Measurements from ENCODE around the gene GPR33. TPM values are rescaled to one million over a fixed set of nuclear protein-coding genes. Genes with fewer than 3 reads are reported as not detected.
A peak's percentile ranks its signal among the peaks of the same experiment; 100 is the strongest.

The GPR33 gene
- total RNA-seq, 1 experiment from 2014 or later, result not detected

DNA sequence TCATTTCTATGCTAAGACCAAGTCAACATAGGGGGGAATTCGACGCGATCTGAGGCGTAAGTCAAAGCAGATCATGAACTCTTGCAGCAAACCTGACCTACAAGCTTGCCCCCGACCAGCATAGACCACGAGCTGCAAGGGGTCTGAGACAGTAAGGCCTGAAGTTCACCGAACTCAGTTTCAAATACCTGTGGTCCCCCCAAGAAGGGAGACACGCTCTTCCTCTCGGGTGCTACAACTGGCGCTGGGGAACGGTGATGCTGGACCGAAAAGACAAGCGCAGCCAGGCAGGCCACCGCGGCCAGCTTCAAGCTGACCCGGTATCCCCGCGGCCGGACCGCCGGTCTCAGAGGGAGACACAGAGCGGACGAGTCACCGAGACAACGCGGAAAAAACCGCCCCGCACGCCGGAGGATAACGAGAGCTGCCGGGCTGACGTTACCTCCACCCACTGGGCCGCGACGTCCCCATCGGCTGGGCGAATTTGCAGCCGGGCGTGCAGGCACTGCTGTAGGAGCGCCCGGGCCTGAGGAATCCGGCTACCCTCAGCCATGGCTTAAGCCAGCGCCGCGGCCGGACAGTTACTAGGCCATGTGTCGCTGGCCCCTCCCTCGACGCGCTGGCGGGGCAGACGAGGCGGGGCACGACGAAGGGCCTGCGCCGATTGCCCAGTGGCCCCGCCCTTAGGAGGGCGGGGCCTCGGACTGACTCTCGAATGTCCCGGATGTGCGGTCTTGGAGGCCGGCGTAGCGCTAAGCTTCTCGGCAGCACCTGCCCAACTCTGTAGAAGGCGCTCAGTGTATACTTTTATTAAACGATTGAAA is 30.8 kb downstream of the GPR33 start, which contains the start of gene DTD2:
DTD2 (minus strand) TSS at position 666 of the 824 bp plus-strand sequence; CDS start at position 553, 113 bp downstream.
- Mint-ChIP-seq H3K27ac (ENCODE audit: unreplicated experiment) (peak within 1 kb of the TSS; percentile 97), H3K27me3 (ENCODE audit: insufficient read depth, unreplicated experiment) (no peaks in the 10 kb centered on the region), H3K9me3 (ENCODE audit: unreplicated experiment) (no peaks in the 10 kb centered on the region), H3K4me3 (ENCODE audit: unreplicated experiment) (peak within 1 kb of the TSS; percentile 92), H3K4me1 (ENCODE audit: low read depth, unreplicated experiment) (peaks cover 25% of the 10 kb centered on the region), H3K36me3 (ENCODE audit: insufficient read depth, unreplicated experiment) (peaks cover 7% of the 10 kb centered on the region)
- Histone ChIP-seq H3K4me1 (peaks cover 13% of the 10 kb centered on the region), H3K36me3 (ENCODE audit: control insufficient read depth, insufficient read depth, low read length) (no peaks in the 10 kb centered on the region; the same call in 1 of the 2 replicates), H3K9me3 (no peaks in the 10 kb centered on the region), H3K4me3 (ENCODE audit: low read depth, low read length) (peak within 1 kb of the TSS; percentile 60), H3K27me3 (replicated peaks; ENCODE audit: control insufficient read depth, insufficient read depth, low read length) (no peaks in the 10 kb centered on the region)
- POLR2A ChIA-PET, result interaction anchor here (0.5 to 1.5 kb wide), 8 partner anchors 37 to 620 kb away, joined by 3 to 15 read pairs (median 4); partner anchors contain the start of genes ARHGAP5, COCH, HEATR5A and NUBPL
- intact Hi-C loops (cut with micrococcal nuclease; ENCODE audit: unreplicated experiment), result loop anchor here (1.0 to 10.0 kb wide), 3 partner anchors 37 to 1015 kb away; partner anchors contain the start of gene HEATR5A
- DNase-seq, result peak; percentile 94 to 95
- BruUV-seq (replicated peaks), result TSS peak; percentile 79
- TF ChIP-seq, protein P1, sequence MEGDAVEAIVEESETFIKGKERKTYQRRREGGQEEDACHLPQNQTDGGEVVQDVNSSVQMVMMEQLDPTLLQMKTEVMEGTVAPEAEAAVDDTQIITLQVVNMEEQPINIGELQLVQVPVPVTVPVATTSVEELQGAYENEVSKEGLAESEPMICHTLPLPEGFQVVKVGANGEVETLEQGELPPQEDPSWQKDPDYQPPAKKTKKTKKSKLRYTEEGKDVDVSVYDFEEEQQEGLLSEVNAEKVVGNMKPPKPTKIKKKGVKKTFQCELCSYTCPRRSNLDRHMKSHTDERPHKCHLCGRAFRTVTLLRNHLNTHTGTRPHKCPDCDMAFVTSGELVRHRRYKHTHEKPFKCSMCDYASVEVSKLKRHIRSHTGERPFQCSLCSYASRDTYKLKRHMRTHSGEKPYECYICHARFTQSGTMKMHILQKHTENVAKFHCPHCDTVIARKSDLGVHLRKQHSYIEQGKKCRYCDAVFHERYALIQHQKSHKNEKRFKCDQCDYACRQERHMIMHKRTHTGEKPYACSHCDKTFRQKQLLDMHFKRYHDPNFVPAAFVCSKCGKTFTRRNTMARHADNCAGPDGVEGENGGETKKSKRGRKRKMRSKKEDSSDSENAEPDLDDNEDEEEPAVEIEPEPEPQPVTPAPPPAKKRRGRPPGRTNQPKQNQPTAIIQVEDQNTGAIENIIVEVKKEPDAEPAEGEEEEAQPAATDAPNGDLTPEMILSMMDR (IDR thresholded peaks at IDR 0.05; ENCODE audit: insufficient read depth in 1 of 2, low read depth in 1 of 2, low read length in 1 of 2, severe bottlenecking in 1 of 2, unreplicated experiment in 1 of 2), result no peak
- CTCF ChIA-PET, result interaction anchor here (0.6 to 1.1 kb wide), 2 partner anchors 80 to 495 kb away, joined by 3 read pairs; no protein-coding TSS in a partner anchor

DNA sequence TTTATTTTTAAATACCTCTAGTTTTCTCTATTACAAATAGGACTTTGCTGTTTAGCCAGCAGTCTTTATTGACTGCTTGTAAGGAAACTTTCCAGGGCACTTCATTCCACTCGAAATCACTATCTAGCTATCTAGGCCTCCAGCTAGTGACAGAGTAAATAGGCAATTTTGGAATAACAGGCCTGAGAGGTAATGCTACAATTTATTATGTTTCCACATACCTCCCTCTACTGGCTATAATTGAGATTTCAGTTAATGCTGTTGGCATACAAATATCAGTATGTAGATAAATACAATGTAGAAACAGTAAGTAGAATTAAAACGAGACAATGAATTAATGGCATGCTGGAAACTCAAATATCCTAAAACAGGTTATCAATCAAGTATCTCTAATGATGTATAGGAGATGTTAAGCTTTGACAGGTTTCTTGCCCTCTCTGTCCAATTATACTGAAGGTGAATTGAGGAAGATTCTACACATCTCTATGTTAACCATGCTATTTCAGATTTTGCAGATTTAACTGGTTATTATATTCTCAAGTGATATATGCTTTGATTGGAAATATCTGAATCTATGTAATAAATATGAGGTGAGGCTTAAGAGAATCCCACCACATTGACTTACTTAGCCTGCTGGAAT is 37.7 kb downstream of the GPR33 start:
- H3K9me3 ChIP-seq, result no peaks in the 10 kb centered on the region
- BruUV-seq (replicated peaks), result no TSS peak
- H3K36me3 ChIP-seq (ENCODE audit: control insufficient read depth, insufficient read depth, low read length), result no peaks in the 10 kb centered on the region; the same call in 1 of the 2 replicates
- Mint-ChIP-seq H3K27me3 (ENCODE audit: insufficient read depth, unreplicated experiment) (no peaks in the 10 kb centered on the region), H3K36me3 (ENCODE audit: insufficient read depth, unreplicated experiment) (peaks cover 5% of the 10 kb centered on the region), H3K4me3 (ENCODE audit: unreplicated experiment) (no peak overlapping the region), H3K27ac (ENCODE audit: unreplicated experiment) (no peak overlapping the region), H3K9me3 (ENCODE audit: unreplicated experiment) (no peaks in the 10 kb centered on the region), H3K4me1 (ENCODE audit: low read depth, unreplicated experiment) (no peaks in the 10 kb centered on the region)
- no peaks in the 10 kb centered on the region for H3K27me3 ChIP-seq (replicated peaks; ENCODE audit: control insufficient read depth, insufficient read depth, low read length)
- TF ChIP-seq, protein P1 (IDR thresholded peaks at IDR 0.05; ENCODE audit: insufficient read depth in 1 of 2, low read depth in 1 of 2, low read length in 1 of 2, severe bottlenecking in 1 of 2, unreplicated experiment in 1 of 2), result peak; percentile 39 to 47
- CTCF ChIA-PET, result interaction anchor here (1.7 kb wide), 1 partner anchor 30 kb away, joined by 8 read pairs; the partner anchor contains the start of gene HEATR5A
- no peak overlapping the region for H3K4me3 ChIP-seq (ENCODE audit: low read depth, low read length)
- no peaks in the 10 kb centered on the region for H3K4me1 ChIP-seq
- DNase-seq, result peak in 1 of 2 experiments; percentile 44
- POLR2A ChIA-PET, result interaction anchor here (1.8 kb wide), 1 partner anchor 30 kb away, joined by 12 read pairs; the partner anchor contains the start of gene HEATR5A
- intact Hi-C loops (cut with micrococcal nuclease; ENCODE audit: unreplicated experiment), result loop anchor here (1.0 to 10.0 kb wide), 2 partner anchors 61 to 805 kb away; no protein-coding TSS in a partner anchor

DNA sequence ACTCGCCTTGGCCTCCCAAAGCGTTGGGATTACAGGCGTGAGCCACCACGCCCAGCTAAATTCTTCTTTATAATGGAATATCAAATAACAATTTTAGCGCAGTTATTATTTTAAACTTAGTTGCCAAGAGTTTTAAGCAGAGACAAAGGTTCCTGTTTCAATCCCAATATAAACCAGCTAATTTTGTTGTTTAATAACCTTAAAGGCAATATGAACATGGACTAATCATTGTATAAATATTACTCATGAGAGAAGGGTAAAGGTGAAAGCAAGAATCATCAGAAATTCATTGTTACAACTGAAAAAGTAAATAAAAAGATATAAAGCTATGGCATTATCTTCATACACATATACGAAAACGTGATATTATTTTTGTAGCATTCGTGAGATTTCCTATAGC is 38.7 kb downstream of the GPR33 start:
- Mint-ChIP-seq H3K27ac (ENCODE audit: unreplicated experiment) (no peak overlapping the region), H3K36me3 (ENCODE audit: insufficient read depth, unreplicated experiment) (peaks cover 5% of the 10 kb centered on the region), H3K4me1 (ENCODE audit: low read depth, unreplicated experiment) (no peaks in the 10 kb centered on the region), H3K4me3 (ENCODE audit: unreplicated experiment) (no peak overlapping the region), H3K27me3 (ENCODE audit: insufficient read depth, unreplicated experiment) (no peaks in the 10 kb centered on the region), H3K9me3 (ENCODE audit: unreplicated experiment) (no peaks in the 10 kb centered on the region)
- no TSS peak for BruUV-seq (replicated peaks)
- Histone ChIP-seq H3K9me3 (no peaks in the 10 kb centered on the region), H3K27me3 (replicated peaks; ENCODE audit: control insufficient read depth, insufficient read depth, low read length) (no peaks in the 10 kb centered on the region), H3K36me3 (ENCODE audit: control insufficient read depth, insufficient read depth, low read length) (no peaks in the 10 kb centered on the region; the same call in 1 of the 2 replicates), H3K4me3 (ENCODE audit: low read depth, low read length) (no peak overlapping the region), H3K4me1 (no peaks in the 10 kb centered on the region)
- TF ChIP-seq, protein P1 (IDR thresholded peaks at IDR 0.05; ENCODE audit: insufficient read depth in 1 of 2, low read depth in 1 of 2, low read length in 1 of 2, severe bottlenecking in 1 of 2, unreplicated experiment in 1 of 2), result no peak
- intact Hi-C loops (cut with micrococcal nuclease; ENCODE audit: unreplicated experiment), result no loop called here
- POLR2A ChIA-PET, result interaction anchor here (1.8 kb wide), 1 partner anchor 29 kb away, joined by 12 read pairs; the partner anchor contains the start of gene HEATR5A
- CTCF ChIA-PET, result interaction anchor here (0.5 to 1.7 kb wide), 3 partner anchors 29 to 414 kb away, joined by 3 to 8 read pairs (median 3); partner anchors contain the start of gene HEATR5A
- no peak for DNase-seq
